KMS-11 (cell line): ENCODE results near the gene CCDC54.

Source experiments
- H2AFZ ChIP-seq: fragments of 200-600 bp; sonication (generic); 2 replicates; pipeline ENCODE4 v1.6.1; 2016; ENCODE audit warnings: antibody characterized with exemption, mixed run types, low read depth
- H3K27ac ChIP-seq: fragments of 200-600 bp; sonication (generic); 2 replicates; pipeline ENCODE4 v1.6.1; 2016; ENCODE audit warnings: mild to moderate bottlenecking, mixed run types
- H3K27me3 ChIP-seq: fragments of 200-600 bp; sonication (generic); 2 replicates; pipeline ENCODE4 v1.6.1; 2017; ENCODE audit warnings: mild to moderate bottlenecking, low read depth, mixed run types, moderate library complexity; ENCODE audit not compliant: insufficient read depth
- H3K36me3 ChIP-seq: fragments of 200-600 bp; sonication (generic); 2 replicates; pipeline ENCODE4 v1.6.1; 2017; ENCODE audit warnings: mild to moderate bottlenecking, mixed run types; ENCODE audit not compliant: insufficient read depth
- H3K4me1 ChIP-seq: fragments of 200-600 bp; sonication (generic); 2 replicates; pipeline ENCODE4 v1.6.1; 2016; ENCODE audit warnings: mild to moderate bottlenecking, low read depth, mixed run types; ENCODE audit not compliant: poor library complexity, severe bottlenecking
- H3K4me2 ChIP-seq: fragments of 200-600 bp; sonication (generic); 2 replicates; pipeline ENCODE4 v1.7.0; 2016; ENCODE audit warnings: mild to moderate bottlenecking, mixed run types
- H3K4me3 ChIP-seq: fragments of 200-600 bp; sonication (generic); IDR thresholded peaks from 2 replicates; pipeline ENCODE4 v1.6.1; 2017; ENCODE audit warnings: low read depth, low read length, mixed read lengths; ENCODE audit not compliant: insufficient read depth
- H3K79me2 ChIP-seq: fragments of 200-600 bp; sonication (generic); 2 replicates; pipeline ENCODE4 v1.6.1; 2016; ENCODE audit warnings: low read depth, mixed run types; ENCODE audit not compliant: insufficient read depth
- H3K9ac ChIP-seq: fragments of 200-600 bp; sonication (generic); 2 replicates; pipeline ENCODE4 v1.6.1; 2016; ENCODE audit warnings: mild to moderate bottlenecking, mixed run types
- H4K20me1 ChIP-seq: fragments of 200-600 bp; sonication (generic); 2 replicates; pipeline ENCODE4 v1.6.1; 2016; ENCODE audit warnings: mild to moderate bottlenecking, mixed run types; ENCODE audit not compliant: insufficient read depth
- TF ChIP-seq, protein P1 (sequence below): fragments of 200-600 bp; sonication (generic); conservative IDR thresholded peaks from 2 replicates; pipeline ENCODE4 v1.6.1; 2017; ENCODE audit warnings: low read depth, mild to moderate bottlenecking, antibody characterized with exemption, low read length, moderate library complexity, mixed read lengths

Gene CCDC54

DNA sequence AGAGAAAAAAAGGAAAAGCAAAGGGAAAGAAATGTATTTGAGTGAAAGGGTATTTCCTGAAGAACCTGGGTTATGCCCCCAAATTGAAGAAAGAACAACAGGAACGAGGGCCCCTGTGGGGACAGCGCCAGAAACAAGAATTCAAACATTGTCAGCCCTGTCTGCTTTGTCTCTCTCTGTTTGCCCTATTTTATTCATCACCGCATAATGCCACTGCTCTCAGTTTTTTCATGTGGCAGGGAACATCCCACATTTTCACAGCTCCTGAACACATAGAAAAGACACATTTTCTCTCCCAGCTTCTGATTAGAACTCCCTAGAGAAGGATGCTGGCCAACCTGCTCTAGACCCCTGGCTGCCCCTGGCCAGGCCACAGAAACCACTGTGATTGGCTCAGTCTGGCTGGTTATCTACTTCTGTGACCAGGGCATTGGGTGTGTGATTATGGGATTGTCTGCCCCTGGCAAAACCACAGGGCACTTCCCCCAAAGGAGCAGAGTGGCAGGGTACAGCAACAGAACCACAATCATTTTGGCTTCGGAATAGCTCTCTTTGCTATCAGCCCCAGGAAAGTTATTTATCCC lies 31.3 kb upstream of the CCDC54 start:
- Histone ChIP-seq H3K36me3 (no peaks in the 10 kb centered on the region), H3K27ac (no peak overlapping the region), H3K79me2 (no peaks in the 10 kb centered on the region), H2AFZ (no peak overlapping the region), H3K9ac (no peak overlapping the region), H3K4me1 (no peaks in the 10 kb centered on the region), H4K20me1 (no peaks in the 10 kb centered on the region), H3K27me3 (no peaks in the 10 kb centered on the region), H3K4me3 (no peak overlapping the region), H3K4me2 (no peak overlapping the region)
- TF ChIP-seq, protein P1, sequence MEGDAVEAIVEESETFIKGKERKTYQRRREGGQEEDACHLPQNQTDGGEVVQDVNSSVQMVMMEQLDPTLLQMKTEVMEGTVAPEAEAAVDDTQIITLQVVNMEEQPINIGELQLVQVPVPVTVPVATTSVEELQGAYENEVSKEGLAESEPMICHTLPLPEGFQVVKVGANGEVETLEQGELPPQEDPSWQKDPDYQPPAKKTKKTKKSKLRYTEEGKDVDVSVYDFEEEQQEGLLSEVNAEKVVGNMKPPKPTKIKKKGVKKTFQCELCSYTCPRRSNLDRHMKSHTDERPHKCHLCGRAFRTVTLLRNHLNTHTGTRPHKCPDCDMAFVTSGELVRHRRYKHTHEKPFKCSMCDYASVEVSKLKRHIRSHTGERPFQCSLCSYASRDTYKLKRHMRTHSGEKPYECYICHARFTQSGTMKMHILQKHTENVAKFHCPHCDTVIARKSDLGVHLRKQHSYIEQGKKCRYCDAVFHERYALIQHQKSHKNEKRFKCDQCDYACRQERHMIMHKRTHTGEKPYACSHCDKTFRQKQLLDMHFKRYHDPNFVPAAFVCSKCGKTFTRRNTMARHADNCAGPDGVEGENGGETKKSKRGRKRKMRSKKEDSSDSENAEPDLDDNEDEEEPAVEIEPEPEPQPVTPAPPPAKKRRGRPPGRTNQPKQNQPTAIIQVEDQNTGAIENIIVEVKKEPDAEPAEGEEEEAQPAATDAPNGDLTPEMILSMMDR = no peak

DNA sequence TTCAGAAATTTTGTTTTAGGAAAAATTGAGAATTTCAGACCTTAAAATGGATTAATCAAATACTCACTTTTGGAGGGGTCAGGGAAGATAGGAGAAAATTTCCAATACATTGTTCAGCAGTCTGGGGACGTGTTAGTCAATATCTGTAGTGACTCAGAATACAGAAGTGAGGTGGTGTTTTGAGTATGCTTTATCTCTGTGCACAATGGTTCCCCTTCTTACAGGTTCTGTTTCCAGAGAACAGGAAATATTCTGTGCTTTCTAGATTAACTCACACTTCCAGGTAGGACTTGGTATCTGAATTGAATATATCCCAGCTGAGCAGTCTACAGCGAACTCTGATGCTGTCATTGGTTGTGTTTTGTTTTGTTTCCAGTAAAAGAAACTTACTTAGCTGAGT lies 30.7 kb upstream of the CCDC54 start:
- Histone ChIP-seq H3K4me3 (no peak overlapping the region), H3K4me2 (no peak overlapping the region), H3K27me3 (no peaks in the 10 kb centered on the region), H3K9ac (no peak overlapping the region), H3K79me2 (no peaks in the 10 kb centered on the region), H3K36me3 (no peaks in the 10 kb centered on the region), H2AFZ (no peak overlapping the region), H3K27ac (no peak overlapping the region), H3K4me1 (no peaks in the 10 kb centered on the region), H4K20me1 (no peaks in the 10 kb centered on the region)
- TF ChIP-seq, protein P1 = no peak

DNA sequence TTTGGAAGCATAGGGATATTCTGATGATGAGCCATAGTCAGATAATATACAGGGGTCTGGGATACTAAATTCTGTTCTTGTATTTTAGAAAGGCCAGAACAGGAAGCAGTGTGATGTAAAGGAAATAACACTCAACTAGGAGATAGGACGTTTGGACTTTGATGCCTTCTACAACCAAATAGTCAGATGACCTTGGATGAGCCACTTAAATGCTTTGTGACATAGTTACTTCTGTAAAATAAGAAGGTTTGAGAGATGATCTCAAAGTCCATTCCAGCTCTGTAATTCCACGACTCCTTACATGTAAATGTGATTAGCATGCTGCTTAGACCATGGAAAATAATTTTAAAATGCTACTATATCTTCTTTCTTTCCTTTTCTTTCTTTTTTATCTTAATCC lies 29.5 kb upstream of the CCDC54 start:
- Histone ChIP-seq H2AFZ (no peak overlapping the region), H3K27me3 (no peaks in the 10 kb centered on the region), H3K9ac (no peak overlapping the region), H4K20me1 (no peaks in the 10 kb centered on the region), H3K36me3 (no peaks in the 10 kb centered on the region), H3K79me2 (no peaks in the 10 kb centered on the region), H3K27ac (no peak overlapping the region), H3K4me2 (no peak overlapping the region), H3K4me1 (no peaks in the 10 kb centered on the region), H3K4me3 (no peak overlapping the region)
- TF ChIP-seq, protein P1 = no peak

DNA sequence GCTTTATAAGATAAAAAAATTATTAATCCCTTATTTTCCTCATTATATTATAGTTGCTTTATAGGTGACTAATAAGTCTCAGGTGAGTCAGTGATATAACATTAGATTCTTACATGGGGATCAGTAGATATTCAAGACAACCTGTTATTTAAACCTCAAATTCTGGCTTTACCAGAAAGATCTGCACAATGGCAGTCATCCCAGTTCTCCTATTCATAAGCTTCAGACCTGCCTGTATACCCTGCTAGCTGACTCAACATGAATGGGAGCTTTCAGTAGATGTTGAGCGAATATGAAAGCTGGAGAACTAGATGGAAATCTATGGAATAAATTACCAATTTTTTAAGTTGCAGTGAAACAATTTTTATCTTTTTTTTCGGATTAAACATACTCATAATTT lies 20.5 kb upstream of the CCDC54 start:
- Histone ChIP-seq H2AFZ (no peak overlapping the region), H3K27ac (no peak overlapping the region), H3K36me3 (no peaks in the 10 kb centered on the region), H3K4me1 (no peaks in the 10 kb centered on the region), H3K27me3 (no peaks in the 10 kb centered on the region), H3K4me2 (no peak overlapping the region), H3K79me2 (no peaks in the 10 kb centered on the region), H3K9ac (no peak overlapping the region), H4K20me1 (no peaks in the 10 kb centered on the region), H3K4me3 (no peak overlapping the region)
- TF ChIP-seq, protein P1 = no peak
